ENCODE data around the gene RARRES1. TPM values are rescaled to one million over a fixed set of nuclear protein-coding genes. Genes with fewer than 3 reads are reported as not detected.

Gene RARRES1
- total RNA-seq, result 2.5 TPM

GRCh38 chr3:158731938-158732855 lies at the start of gene RARRES1:
TSS of gene RARRES1 (minus strand) at chr3:158732457. CDS start at chr3:158732415, 42 bp downstream.

GRCh38 chr3:158672215-158673176 lies 59.8 kb downstream of the RARRES1 start, which contains the start of gene LXN:
TSS of gene LXN (minus strand) at chr3:158672648. CDS start at chr3:158672478, 170 bp downstream.

Small RNA genes within 50 kb of the gene (small RNA-seq; reads per million reads assigned to genes)
- not detected for gene AC080013.6 (ENCODE audit: low replicate concordance)

Other genes with a start within 250 kb of the RARRES1 start
- gene MLF1, start 161.3 kb downstream of the RARRES1 start, total RNA-seq, result 24.7 TPM
- gene GFM1, start 87.9 kb downstream of the RARRES1 start, total RNA-seq, result 84.2 TPM
- gene LXN, start 59.8 kb downstream of the RARRES1 start, total RNA-seq, result 9.7 TPM
- gene MFSD1, start 69.6 kb upstream of the RARRES1 start, total RNA-seq, result 65.1 TPM

All from parietal lobe (tissue), 2 donors.